Measurements from ENCODE around the gene CTNNA3. TPM values are rescaled to one million over a fixed set of nuclear protein-coding genes. Genes with fewer than 3 reads are reported as not detected.

Gene CTNNA3
- total RNA-seq, 1 experiment from 2014 or later, result 0.85 TPM

GRCh38 chr10:66586897-66587679, 1108.9 kb downstream of the CTNNA3 start:
- Histone ChIP-seq H3K27me3 (ENCODE audit: control insufficient read depth, insufficient read depth, low read length) (no peaks in the 10 kb centered on the region), H3K4me1 (ENCODE audit: control insufficient read depth, insufficient read depth, low read length) (no peaks in the 10 kb centered on the region), H3K27ac (ENCODE audit: low read length) (no peak overlapping the region), H3K4me3 (ENCODE audit: low read depth in 2 of 2, low read length in 2 of 2) (no peak overlapping the region), H3K9me3 (ENCODE audit: control insufficient read depth, insufficient read depth, low read depth, low read length) (no peaks in the 10 kb centered on the region), H3K36me3 (ENCODE audit: control insufficient read depth, insufficient read depth, low read length) (no peaks in the 10 kb centered on the region)
- no peak for ATAC-seq
- TF ChIP-seq POLR2AphosphoS5 (IDR thresholded peaks at IDR 0.05; ENCODE audit: low read depth, low read length) (no peak), SIN3A (IDR thresholded peaks at IDR 0.05; ENCODE audit: borderline replicate concordance, insufficient read depth, low read depth, low read length) (no peak), TCF7L2 (IDR thresholded peaks at IDR 0.05; ENCODE audit: low read depth, low read length) (no peak), REST (IDR thresholded peaks at IDR 0.05; ENCODE audit: insufficient read depth in 1 of 2, low read depth in 2 of 2, low read length in 1 of 2) (no peak), CTCF (IDR thresholded peaks at IDR 0.05) (no peak)
- intact Hi-C loops (cut with micrococcal nuclease; ENCODE audit: unreplicated experiment) (no loop called here), in situ Hi-C loops (cut with HindIII; ENCODE audit: low pct_unique_long_range_greater_than_20kb, low sequenced_read_pairs) (no loop called here)
- POLR2A ChIA-PET, result no interaction called here
- DNase-seq (ENCODE audit: low read depth, low spot score), result no peak
- no TSS peak for BruUV-seq (replicated peaks)
- CTCF ChIA-PET, result no interaction called here

GRCh38 chr10:66586073-66586472, 1109.9 kb downstream of the CTNNA3 start:
- BruUV-seq (replicated peaks), result no TSS peak
- TF ChIP-seq SIN3A (IDR thresholded peaks at IDR 0.05; ENCODE audit: borderline replicate concordance, insufficient read depth, low read depth, low read length), result no peak
- TF ChIP-seq POLR2AphosphoS5 (IDR thresholded peaks at IDR 0.05; ENCODE audit: low read depth, low read length), result no peak
- no peak for TF ChIP-seq CTCF (IDR thresholded peaks at IDR 0.05)
- TF ChIP-seq TCF7L2 (IDR thresholded peaks at IDR 0.05; ENCODE audit: low read depth, low read length), result no peak
- ATAC-seq, result no peak

More at GRCh38 chr10:66586073-66586472, 1109.9 kb downstream of the CTNNA3 start:
- H3K27ac ChIP-seq (ENCODE audit: low read length), result no peak overlapping the region
- in situ Hi-C loops (cut with HindIII; ENCODE audit: low pct_unique_long_range_greater_than_20kb, low sequenced_read_pairs) (no loop called here), intact Hi-C loops (cut with micrococcal nuclease; ENCODE audit: unreplicated experiment) (no loop called here)
- H3K9me3 ChIP-seq (ENCODE audit: control insufficient read depth, insufficient read depth, low read depth, low read length), result no peaks in the 10 kb centered on the region
- ChIA-PET POLR2A (no interaction called here), CTCF (no interaction called here)
- H3K4me1 ChIP-seq (ENCODE audit: control insufficient read depth, insufficient read depth, low read length), result no peaks in the 10 kb centered on the region
- H3K4me3 ChIP-seq (ENCODE audit: low read depth in 2 of 2, low read length in 2 of 2), result no peak overlapping the region
- DNase-seq (ENCODE audit: low read depth, low spot score), result no peak
- no peaks in the 10 kb centered on the region for H3K36me3 ChIP-seq (ENCODE audit: control insufficient read depth, insufficient read depth, low read length)
- no peaks in the 10 kb centered on the region for H3K27me3 ChIP-seq (ENCODE audit: control insufficient read depth, insufficient read depth, low read length)
